Heart left ventricle (tissue), 16 donors: ENCODE data around the gene ANO5. TPM values are rescaled to one million over a fixed set of nuclear protein-coding genes. Genes with fewer than 3 reads are reported as not detected.

Experiments used
- ATAC-seq, 4 donors: fragments of 200-7000 bp; cut with Tn5 transposase; one replicate each; pipeline ENCODE4 v1.9.1; 2020 to 2022; ENCODE audit warnings: moderate library complexity in 4 of 4, mild to moderate bottlenecking in 3 of 4, moderate number of reproducible peaks in 1 of 4
- DNase-seq, 5 donors: peaks; one replicate each; pipeline ENCODE4 v3.0.0-alpha.2; 2020
- H3K27ac ChIP-seq, 12 donors: fragments of 200-600 bp; sonication (generic) in 4 of 12; one replicate each; pipeline versions ENCODE4 v1.5.0 to v1.8.0; 2016 to 2022; ENCODE audit warnings: mild to moderate bottlenecking in 2 of 12
- H3K27me3 ChIP-seq, 9 donors: fragments of 200-600 bp; sonication (generic) in 2 of 9; one replicate each; pipeline versions ENCODE4 v1.5.1 to v1.8.0; 2016 to 2022; ENCODE audit warnings: mild to moderate bottlenecking in 3 of 9
- H3K36me3 ChIP-seq, 9 donors: fragments of 200-600 bp; sonication (generic) in 2 of 9; one replicate each; pipeline versions ENCODE4 v1.5.0 to v1.8.0; 2018 to 2022; ENCODE audit warnings: mild to moderate bottlenecking in 2 of 9
- H3K4me1 ChIP-seq, 12 donors: fragments of 200-600 bp; sonication (generic) in 4 of 12; one replicate each; pipeline versions ENCODE4 v1.5.0 to v1.8.0; 2016 to 2022; ENCODE audit warnings: mild to moderate bottlenecking in 3 of 12
- H3K4me3 ChIP-seq, 12 donors: fragments of 200-600 bp; sonication (generic) in 4 of 12; one replicate each; pipeline versions ENCODE4 v1.5.0 to v1.8.0; 2017 to 2022; ENCODE audit warnings: mild to moderate bottlenecking in 9 of 12, moderate library complexity in 4 of 12
- H3K9me3 ChIP-seq, 12 donors: fragments of 200-600 bp; sonication (generic) in 4 of 12; one replicate each; pipeline versions ENCODE4 v1.5.0 to v1.8.0; 2016 to 2022; ENCODE audit warnings: mild to moderate bottlenecking in 1 of 12
- POLR2A ChIP-seq, 2 donors: fragments of 450-650 bp; IDR thresholded peaks; one replicate each; pipeline ENCODE4 v1.6.1; 2017; ENCODE audit warnings: antibody characterized with exemption in 2 of 2, mild to moderate bottlenecking in 2 of 2, moderate library complexity in 2 of 2
- WGBS, 4 donors: extraction: QIAGEN DNeasy Blood & Tissue Kit in 2 of 4; methylation state at CpG; one replicate each; pipeline versions ENCODE4 v1.1.5 to v1.1.7; 2013 to 2018; 5-methylcytosine and 5-hydroxymethylcytosine counted together
- intact Hi-C, 10 donors: fragments of 100-400 bp; cut with DNase I; formaldehyde crosslinking; loops; one replicate each; pipeline versions ENCODE4 v1.11.1 to v1.14.2; 2022
- polyA plus RNA-seq, 2 donors: library from polyadenylated mRNA; stranded (reverse); fragments of 200-250 nt; gene quantifications; one replicate each; pipeline ENCODE4 v1.2.3, GENCODE V29; 2013
- total RNA-seq, 9 donors: library from RNA; depleted of rRNA in 2 of 9; stranded (reverse); fragments of >200 nt in 2 of 9; fragmentation: NEBNext Ultra II Directional in 3 of 9; extraction: Animal tissue kit (Norgen Biotek cat#: 25700) in 3 of 9; gene quantifications; one replicate each; pipeline versions ENCODE4 v1.1.0 to v1.2.4, GENCODE V29; 2016 to 2023
- TF ChIP-seq, protein P1 (sequence below), 12 donors: fragments of 200-600 bp; sonication (generic) in 4 of 12; IDR thresholded peaks; one replicate each; pipeline versions ENCODE4 v1.5.0 to v1.8.0; 2018 to 2022; ENCODE audit warnings: antibody characterized with exemption in 12 of 12, mild to moderate bottlenecking in 5 of 12
- donor health status: ischemic (EF 13 %, LVEDD 7.1; RV severe dilation, severe dysfunction).
- donor health status: healthy with polysubstance abuse.
- donor health status: DM: no; HTN: yes; CAD: no.
- donor health status: DM: no; HTN: no; CAD: no.
- donor health status: ischemic (EF 25% LVEDD 6.9; RV normal size, moderate dysfunction).
- donor health status: ischemic (EF 25% LVEDD 5.7; RV mildly dilated, moderate dysfunction).
- donor health status: healthy.
- donor health status: DM: yes; HTN: yes; CAD: no.
- donor health status: ischemic (EF 35%, LVEDD 5.7; RV mildly dilated, moderate dysfunction).
- donor health status: nonischemic (EF 11% LVEDD 7.7; RV severe dilation, severe dysfunction).
- donor health status: DM: yes; HTN: yes; CAD: no.
- donor health status: PGD.
- donor health status: ischemic (EF 29% LVEDD 5.4; RV normal size, mild dysfunction).
- donor health status: nonischemic (EF 23%, LVEDD 6.1; RV moderate dilation, normal function).

ANO5 gene
- total and polyA plus RNA-seq, 11 donors = 9.6 to 86.8 (median 54.5) TPM

DNA sequence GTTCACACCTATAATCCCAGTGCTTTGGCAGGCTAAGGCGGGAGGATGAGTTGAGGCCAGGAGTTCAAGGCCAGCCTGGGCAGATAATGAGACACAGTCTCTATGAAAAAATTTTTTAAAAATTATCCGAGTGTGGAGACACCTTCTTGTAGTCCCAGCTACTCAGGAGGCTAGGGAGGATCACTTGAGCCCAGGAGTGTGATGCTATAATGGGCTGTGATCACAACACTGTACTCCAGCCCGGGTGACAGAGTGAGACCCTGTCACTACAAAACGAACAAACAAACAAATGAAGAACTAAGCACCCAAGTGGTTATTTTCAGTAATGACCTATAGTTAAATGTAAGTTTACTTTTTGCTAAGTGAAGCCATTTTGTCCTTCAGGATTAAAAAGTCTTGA, 32.3 kb downstream of the ANO5 start:
- WGBS, 4 donors = 48 to 74% (median 63%) methylated on average over 4 of the region's 4 CpGs
- no peaks in the 10 kb centered on the region for H3K27me3 ChIP-seq
- H3K36me3 ChIP-seq = peaks cover 0 to 24% (median 0%) of the 10 kb centered on the region in 9 donors
- no peak for TF ChIP-seq POLR2A (IDR thresholded peaks at IDR 0.05)
- TF ChIP-seq, protein P1, sequence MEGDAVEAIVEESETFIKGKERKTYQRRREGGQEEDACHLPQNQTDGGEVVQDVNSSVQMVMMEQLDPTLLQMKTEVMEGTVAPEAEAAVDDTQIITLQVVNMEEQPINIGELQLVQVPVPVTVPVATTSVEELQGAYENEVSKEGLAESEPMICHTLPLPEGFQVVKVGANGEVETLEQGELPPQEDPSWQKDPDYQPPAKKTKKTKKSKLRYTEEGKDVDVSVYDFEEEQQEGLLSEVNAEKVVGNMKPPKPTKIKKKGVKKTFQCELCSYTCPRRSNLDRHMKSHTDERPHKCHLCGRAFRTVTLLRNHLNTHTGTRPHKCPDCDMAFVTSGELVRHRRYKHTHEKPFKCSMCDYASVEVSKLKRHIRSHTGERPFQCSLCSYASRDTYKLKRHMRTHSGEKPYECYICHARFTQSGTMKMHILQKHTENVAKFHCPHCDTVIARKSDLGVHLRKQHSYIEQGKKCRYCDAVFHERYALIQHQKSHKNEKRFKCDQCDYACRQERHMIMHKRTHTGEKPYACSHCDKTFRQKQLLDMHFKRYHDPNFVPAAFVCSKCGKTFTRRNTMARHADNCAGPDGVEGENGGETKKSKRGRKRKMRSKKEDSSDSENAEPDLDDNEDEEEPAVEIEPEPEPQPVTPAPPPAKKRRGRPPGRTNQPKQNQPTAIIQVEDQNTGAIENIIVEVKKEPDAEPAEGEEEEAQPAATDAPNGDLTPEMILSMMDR (IDR thresholded peaks at IDR 0.05) = no peak
- H3K4me3 ChIP-seq = no peak overlapping the region
- ATAC-seq = no peak
- intact Hi-C loops = no loop called here
- H3K4me1 ChIP-seq = peaks cover 0 to 13% (median 0%) of the 10 kb centered on the region in 12 donors
- no peak for DNase-seq
- H3K27ac ChIP-seq = no peak overlapping the region
- no peaks in the 10 kb centered on the region for H3K9me3 ChIP-seq

DNA sequence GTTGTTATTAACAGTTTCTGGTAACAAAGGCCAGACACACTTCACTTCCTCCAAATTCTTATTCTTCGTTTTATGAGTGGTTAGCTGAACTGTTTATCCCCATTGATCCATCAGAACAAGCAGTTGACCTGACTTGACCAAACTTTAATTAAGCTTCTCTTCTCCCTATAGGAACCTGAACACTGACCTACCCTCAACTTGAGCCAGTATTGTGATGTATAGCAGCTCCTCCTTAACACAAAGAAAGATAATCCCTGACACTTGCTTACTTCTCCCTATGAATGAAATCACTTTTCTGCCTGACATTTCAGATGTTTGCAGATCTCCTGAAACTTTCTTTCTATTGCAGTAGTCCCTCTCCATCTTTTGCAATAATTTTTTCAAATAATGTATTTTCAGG, 41.9 kb downstream of the ANO5 start:
- no peaks in the 10 kb centered on the region for H3K27me3 ChIP-seq
- no peak overlapping the region for H3K4me3 ChIP-seq
- H3K4me1 ChIP-seq = no peaks in the 10 kb centered on the region
- peaks cover 0 to 32% (median 0%) of the 10 kb centered on the region in 9 donors for H3K36me3 ChIP-seq
- intact Hi-C loops = loop anchor here in 2 of 10 donors (5.0 kb wide), 2 partner anchors 57 to 117 kb away; no protein-coding TSS in a partner anchor
- DNase-seq = no peak
- no peak overlapping the region for H3K27ac ChIP-seq
- TF ChIP-seq POLR2A (IDR thresholded peaks at IDR 0.05) = no peak
- TF ChIP-seq, protein P1 (IDR thresholded peaks at IDR 0.05) = no peak
- ATAC-seq = no peak
- WGBS, 4 donors = 48 to 60% (median 55%) methylated on average over 1 of the region's 1 CpG
- H3K9me3 ChIP-seq = no peaks in the 10 kb centered on the region

DNA sequence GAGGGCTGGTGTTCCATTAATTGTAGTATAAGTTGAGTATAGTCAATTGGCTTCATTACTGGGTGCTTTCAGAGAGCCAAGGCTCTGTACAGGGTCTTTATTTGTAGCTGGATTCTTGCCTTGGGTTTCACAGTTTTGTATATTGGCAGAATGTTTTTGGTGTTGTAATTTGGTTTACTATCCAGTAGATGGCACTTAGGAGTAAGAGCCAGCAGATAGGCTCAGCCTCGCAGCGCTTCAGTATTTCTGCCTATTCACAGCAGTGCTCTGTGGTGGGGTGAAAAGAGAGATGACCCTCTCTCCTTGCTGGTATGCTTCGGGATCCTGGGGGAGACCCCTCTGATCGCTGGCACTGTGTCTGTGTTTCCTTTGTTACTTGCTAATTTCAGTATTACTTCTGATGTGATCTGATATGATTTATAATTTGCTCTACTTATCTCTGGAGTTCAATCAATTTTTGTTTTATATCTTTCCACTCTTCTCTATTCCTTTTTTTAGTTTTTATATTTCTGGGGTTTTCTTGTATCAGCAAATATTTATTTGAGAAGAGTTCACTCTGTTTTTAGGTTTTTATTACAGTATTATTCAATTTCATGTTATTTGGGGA, 52.2 kb downstream of the ANO5 start:
- H3K4me3 ChIP-seq = no peak overlapping the region
- peaks cover 0 to 4% (median 0%) of the 10 kb centered on the region in 12 donors for H3K4me1 ChIP-seq
- ATAC-seq (peak in 3 of 4 donors; percentile 69 to 80 (median 76)), DNase-seq (peak in 2 of 5 donors; percentile 26)
- no peak overlapping the region for H3K27ac ChIP-seq
- TF ChIP-seq, protein P1 (IDR thresholded peaks at IDR 0.05) = peak; percentile 38 to 73 (median 53)
- no peak for TF ChIP-seq POLR2A (IDR thresholded peaks at IDR 0.05)
- WGBS, 4 donors = 2 to 12% (median 6%) methylated on average over 4 of the region's 4 CpGs
- H3K27me3 ChIP-seq = no peaks in the 10 kb centered on the region
- H3K36me3 ChIP-seq = peaks cover 0 to 17% (median 0%) of the 10 kb centered on the region in 9 donors
- intact Hi-C loops = loop anchor here in 1 of 10 donors (10.0 kb wide), 2 partner anchors 50 to 540 kb away; partner anchors contain the start of gene ANO5
- no peaks in the 10 kb centered on the region for H3K9me3 ChIP-seq

DNA sequence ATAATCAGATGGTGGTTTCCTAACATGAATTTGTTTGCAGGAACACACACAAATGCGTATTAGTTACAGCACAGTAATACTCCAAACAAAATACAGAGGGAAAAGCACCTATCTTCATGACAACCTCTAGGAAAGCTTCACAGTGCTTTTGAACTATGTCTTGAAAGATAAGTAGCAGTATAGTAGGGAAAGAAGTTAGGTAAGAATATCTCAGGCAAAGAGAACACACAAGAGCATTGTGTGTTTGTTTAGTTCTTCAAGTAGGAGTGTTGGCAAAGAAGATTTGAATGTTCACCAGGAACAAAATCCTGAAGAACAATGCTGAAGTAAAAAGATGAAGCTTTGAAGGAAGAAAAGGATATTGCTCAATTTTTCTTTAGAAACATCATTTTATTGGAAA, 54.1 kb downstream of the ANO5 start:
- no peak overlapping the region for H3K4me3 ChIP-seq
- DNase-seq (no peak), ATAC-seq (no peak)
- no peaks in the 10 kb centered on the region for H3K27me3 ChIP-seq
- intact Hi-C loops = loop anchor here in 1 of 10 donors (10.0 kb wide), 2 partner anchors 52 to 538 kb away; partner anchors contain the start of gene ANO5
- TF ChIP-seq, protein P1 (IDR thresholded peaks at IDR 0.05) = no peak
- no peak for TF ChIP-seq POLR2A (IDR thresholded peaks at IDR 0.05)
- 45 to 84% (median 70%) methylated on average over 1 of the region's 1 CpG for WGBS, 4 donors
- no peak overlapping the region for H3K27ac ChIP-seq
- H3K9me3 ChIP-seq = no peaks in the 10 kb centered on the region
- H3K36me3 ChIP-seq = peaks cover 0 to 34% (median 0%) of the 10 kb centered on the region in 9 donors
- H3K4me1 ChIP-seq = peaks cover 0 to 4% (median 0%) of the 10 kb centered on the region in 12 donors
